ENCODE data around the gene RIOK3.
"Not testable (repeated sequence)": the region's sequence is repeated elsewhere in the genome, so short reads cannot be mapped to it uniquely, and the experiment has no call there.

The RIOK3 gene

GRCh38 chr18:23498877-23499276 lies 45.8 kb downstream of the RIOK3 start:
- DNase-seq (ENCODE audit: low read depth) = peak; percentile 54

- DNase-seq (ENCODE audit: low read depth) = no peak
Observed at GRCh38 chr18:23499291-23499781, 46.2 kb downstream of the RIOK3 start.

GRCh38 chr18:23501626-23502025 lies 48.5 kb downstream of the RIOK3 start:
- DNase-seq (ENCODE audit: low read depth) = no peak

- no peak for DNase-seq (ENCODE audit: low read depth)
Observed at GRCh38 chr18:23502516-23503037, 49.5 kb downstream of the RIOK3 start.

- peak; percentile 96 for DNase-seq (ENCODE audit: low read depth)
Observed at GRCh38 chr18:23503038-23503962, 50.2 kb downstream of the RIOK3 start, which contains the start of gene RMC1. Gene RMC1, plus strand, starts transcription at chr18:23503511. Its CDS starts 108 bp downstream, at chr18:23503619.

- DNase-seq (ENCODE audit: low read depth) = no peak
Observed at GRCh38 chr18:23503963-23504344, 50.9 kb downstream of the RIOK3 start.

GRCh38 chr18:23504720-23505119 lies 51.6 kb downstream of the RIOK3 start:
- no peak for DNase-seq (ENCODE audit: low read depth)

GRCh38 chr18:23506393-23506792 lies 53.3 kb downstream of the RIOK3 start:
- DNase-seq (ENCODE audit: low read depth) = no peak

GRCh38 chr18:23510923-23511322 lies 57.8 kb downstream of the RIOK3 start:
- not testable (repeated sequence) for DNase-seq (ENCODE audit: low read depth)

- DNase-seq (ENCODE audit: low read depth) = not testable (repeated sequence)
Observed at GRCh38 chr18:23512216-23512615, 59.1 kb downstream of the RIOK3 start.

- no peak for DNase-seq (ENCODE audit: low read depth)
Observed at GRCh38 chr18:23512641-23513040, 59.6 kb downstream of the RIOK3 start.

GRCh38 chr18:23515911-23516546 lies 62.9 kb downstream of the RIOK3 start:
- peak; percentile 63 for DNase-seq (ENCODE audit: low read depth)

- no peak for DNase-seq (ENCODE audit: low read depth)
Observed at GRCh38 chr18:23519734-23520133, 66.6 kb downstream of the RIOK3 start.

GRCh38 chr18:23521271-23521670 lies 68.2 kb downstream of the RIOK3 start:
- no peak for DNase-seq (ENCODE audit: low read depth)

- DNase-seq (ENCODE audit: low read depth) = no peak
Observed at GRCh38 chr18:23521907-23522306, 68.8 kb downstream of the RIOK3 start.

- DNase-seq (ENCODE audit: low read depth) = no peak
Observed at GRCh38 chr18:23523429-23524212, 70.5 kb downstream of the RIOK3 start.

GRCh38 chr18:23524213-23524707 lies 71.2 kb downstream of the RIOK3 start:
- DNase-seq (ENCODE audit: low read depth) = no peak

- DNase-seq (ENCODE audit: low read depth) = no peak
Observed at GRCh38 chr18:23526501-23527063, 73.5 kb downstream of the RIOK3 start.

GRCh38 chr18:23528580-23529472 lies 75.7 kb downstream of the RIOK3 start:
- DNase-seq (ENCODE audit: low read depth) = no peak

- no peak for DNase-seq (ENCODE audit: low read depth)
Observed at GRCh38 chr18:23529604-23530003, 76.5 kb downstream of the RIOK3 start.

All from stimulated activated CD8-positive, alpha-beta memory T cell treated with anti-CD3 and anti-CD28 coated beads, Interleukin-12 subunit alpha, Interleukin-12 subunit beta, amount 100 ng/mL, for 1 hour (primary cell).